GM21619 (cell line): ENCODE data around the gene MAPK8IP3.

Source experiments
- ATAC-seq: cut with Tn5 transposase; IDR thresholded peaks from one replicate; pipeline ENCODE4 v1.9.1; 2021; ENCODE audit not compliant: unreplicated experiment

MAPK8IP3 gene

DNA sequence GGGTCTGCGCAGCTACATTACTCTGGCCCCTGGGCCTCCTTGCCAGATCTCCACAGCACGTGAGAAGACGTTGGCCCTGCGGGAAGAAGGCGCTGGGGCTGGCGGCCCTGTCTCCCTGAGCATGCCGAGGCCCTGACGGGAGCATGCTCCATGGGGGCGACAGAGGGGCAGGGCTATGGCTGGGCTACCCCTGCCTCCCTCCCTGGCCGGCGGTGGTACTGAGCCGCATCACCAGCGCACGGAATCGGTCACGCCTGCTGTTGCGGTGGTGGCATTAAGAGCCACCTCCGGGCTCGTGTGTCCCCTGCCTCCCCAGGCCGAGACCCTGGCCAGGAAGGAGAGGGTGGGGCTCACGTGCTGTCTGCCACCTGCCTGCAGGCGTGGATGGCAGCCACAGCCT lies 28.1 kb downstream of the MAPK8IP3 start:
- ATAC-seq: no peak

DNA sequence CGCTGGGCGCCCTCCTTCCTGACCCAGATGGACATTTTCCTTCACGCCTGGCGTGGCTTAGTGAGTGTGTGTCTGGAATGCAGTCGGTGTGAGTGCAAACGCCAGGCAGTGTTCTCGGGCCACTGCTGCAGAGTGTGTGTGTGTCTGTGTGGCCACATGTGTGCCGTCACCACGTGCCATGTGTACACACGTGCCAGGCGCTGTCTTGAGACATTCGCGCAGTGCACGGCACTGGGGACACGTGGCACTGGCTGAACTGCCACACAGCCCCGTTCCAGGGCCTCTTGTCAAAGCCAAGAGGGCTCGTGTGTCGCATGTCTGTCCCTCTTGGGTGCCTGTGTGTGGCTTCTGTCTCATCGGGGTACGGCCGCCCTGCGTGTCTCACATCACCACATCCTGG lies 28.8 kb downstream of the MAPK8IP3 start:
- ATAC-seq: no peak

- no peak for ATAC-seq
Measured at GRCh38 chr16:1740234-1740633, 34.2 kb downstream of the MAPK8IP3 start.

GRCh38 chr16:1740781-1741490 lies 34.9 kb downstream of the MAPK8IP3 start:
- ATAC-seq: no peak

DNA sequence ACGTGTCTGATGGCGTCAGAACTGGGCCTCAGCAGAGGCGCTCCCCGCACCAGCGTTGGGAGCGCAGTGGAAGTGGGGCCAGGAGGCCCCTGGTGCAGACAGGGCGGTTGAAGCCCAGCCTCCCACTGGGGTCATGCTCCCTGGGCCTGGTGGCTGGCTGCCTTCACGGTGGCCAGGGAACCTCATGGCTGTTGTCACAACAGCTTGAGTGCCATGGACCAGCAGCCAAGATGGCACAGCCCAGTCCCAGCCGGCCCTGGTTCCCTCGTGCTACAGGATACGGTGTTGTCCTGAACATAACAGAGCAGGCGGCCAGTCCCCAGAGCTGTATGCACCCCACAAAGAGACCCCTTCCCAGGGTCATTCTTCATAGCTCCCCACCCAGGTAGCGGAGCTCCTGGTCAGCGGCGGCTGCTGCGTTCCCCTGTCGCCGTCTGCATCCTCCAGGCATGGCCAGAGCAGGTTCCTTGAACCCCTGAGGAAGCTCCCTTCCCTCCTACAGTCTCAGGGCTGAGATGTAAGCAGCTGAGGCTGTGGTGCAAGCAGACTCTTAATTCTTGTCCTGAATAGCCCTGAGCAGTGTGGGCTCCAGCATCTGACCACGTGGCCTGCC lies 35.7 kb downstream of the MAPK8IP3 start:
- no peak for ATAC-seq

DNA sequence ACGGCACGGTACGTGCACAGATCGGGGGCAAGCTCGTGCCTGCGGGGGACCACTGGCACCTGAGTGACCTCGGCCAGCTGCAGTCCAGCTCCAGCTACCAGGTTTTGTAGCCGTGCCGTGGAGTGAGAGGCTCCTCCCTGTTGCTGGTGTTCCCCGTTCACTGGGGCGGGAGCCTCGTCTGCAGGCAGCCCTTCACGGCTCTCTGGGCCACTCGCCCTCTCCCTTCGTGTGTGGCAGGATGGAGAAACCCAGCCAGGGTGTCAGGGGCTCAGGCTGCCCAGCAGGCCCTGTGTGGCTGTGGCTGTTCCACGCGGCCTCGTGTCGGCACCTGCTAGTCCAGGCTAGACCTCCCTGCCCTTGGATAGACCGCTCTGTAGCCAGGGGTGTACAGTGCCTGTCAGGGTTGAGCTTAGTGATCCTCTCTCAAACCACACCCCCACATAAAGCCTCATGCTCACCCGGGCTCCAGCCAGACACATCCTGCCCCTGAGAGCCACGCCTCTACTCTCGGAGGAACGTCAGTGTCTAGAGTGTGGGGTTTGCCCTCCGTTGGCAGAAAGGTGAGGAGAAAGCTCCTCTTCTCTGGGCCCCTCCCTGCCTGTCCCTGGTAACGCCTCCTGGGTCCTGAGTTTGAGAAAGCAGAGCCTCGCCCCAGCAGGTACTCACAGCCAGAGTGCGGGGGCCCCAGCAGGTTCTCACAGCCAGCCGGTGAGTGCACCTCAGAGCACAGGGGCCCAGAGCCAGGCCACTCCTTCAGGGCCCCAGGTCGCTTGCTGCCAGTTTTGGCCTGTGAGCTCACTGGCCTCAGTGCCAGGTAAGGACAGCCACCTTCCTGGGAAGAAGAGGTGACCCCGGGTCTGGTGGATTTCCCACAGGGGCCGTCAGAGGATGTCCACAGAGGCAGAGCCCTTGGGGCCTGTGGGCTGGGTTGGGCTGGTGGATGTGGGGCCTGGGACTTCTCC lies 37.7 kb downstream of the MAPK8IP3 start:
- ATAC-seq: no peak

- no peak for ATAC-seq
Measured at GRCh38 chr16:1744338-1744840, 38.4 kb downstream of the MAPK8IP3 start.

DNA sequence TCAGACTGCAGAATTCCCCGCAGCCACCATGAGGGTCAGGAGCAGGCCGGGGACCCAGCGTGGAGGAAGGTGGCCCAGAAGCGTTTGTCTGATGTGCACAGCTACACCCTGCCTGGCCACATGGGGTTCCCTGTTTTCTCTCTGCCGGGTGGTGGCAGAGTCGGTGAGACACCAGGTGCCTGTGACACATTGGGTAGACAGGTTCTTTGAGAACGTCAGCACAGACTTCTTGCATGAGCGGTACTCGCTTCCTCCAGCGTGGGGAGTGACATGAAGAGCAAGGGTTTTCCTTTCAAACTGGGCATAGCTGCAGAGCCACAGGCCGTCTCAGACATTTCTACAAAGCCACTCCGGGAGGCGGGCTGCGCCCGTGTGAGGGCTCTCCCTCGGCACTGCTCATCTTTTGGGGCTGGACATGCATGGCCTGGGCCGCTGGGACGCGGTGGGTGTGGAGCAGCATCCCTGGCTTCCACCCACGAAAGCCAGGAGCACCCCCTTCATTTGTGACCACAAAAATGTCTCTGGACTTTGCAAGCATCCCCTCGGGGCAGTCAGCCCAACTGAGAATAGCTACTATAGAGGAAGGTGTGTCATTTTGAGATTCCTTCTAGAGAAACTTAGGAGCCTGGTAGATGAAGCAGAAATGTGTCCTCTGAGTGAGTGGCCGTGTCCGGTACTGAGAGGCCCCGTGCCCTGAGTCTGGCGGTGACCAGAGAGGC lies 39.3 kb downstream of the MAPK8IP3 start:
- ATAC-seq: no peak

- ATAC-seq: no peak
Measured at GRCh38 chr16:1745900-1746692, 40.1 kb downstream of the MAPK8IP3 start.

- ATAC-seq: no peak
Measured at GRCh38 chr16:1746693-1747195, 40.7 kb downstream of the MAPK8IP3 start.

DNA sequence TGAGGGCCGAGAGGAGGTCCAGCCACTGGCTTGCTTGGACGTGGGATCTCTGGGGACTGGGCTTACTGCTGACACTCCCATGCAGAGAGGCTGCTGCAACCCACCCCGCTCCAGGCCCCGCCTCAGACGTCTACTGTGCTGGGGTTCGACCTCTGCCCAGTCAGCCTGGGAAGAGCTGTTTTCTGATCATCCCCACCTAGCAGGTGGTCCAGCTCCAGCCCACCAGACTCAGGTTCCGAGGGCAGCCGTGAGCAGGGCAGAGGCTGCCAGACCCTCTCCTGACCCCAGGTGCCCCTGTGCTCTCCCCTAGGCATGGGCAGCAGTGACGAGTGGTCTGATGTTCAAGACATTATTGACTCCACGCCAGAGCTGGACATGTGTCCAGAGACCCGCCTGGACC lies 41.9 kb downstream of the MAPK8IP3 start:
- no peak for ATAC-seq

GRCh38 chr16:1749152-1750117 lies 43.4 kb downstream of the MAPK8IP3 start:
- ATAC-seq: no peak

- ATAC-seq: no peak
Measured at GRCh38 chr16:1751946-1752345, 46.0 kb downstream of the MAPK8IP3 start.

GRCh38 chr16:1752853-1753252 lies 46.9 kb downstream of the MAPK8IP3 start:
- ATAC-seq: no peak

- ATAC-seq: no peak
Measured at GRCh38 chr16:1754204-1754603, 48.2 kb downstream of the MAPK8IP3 start.

GRCh38 chr16:1757714-1758461 lies 51.9 kb downstream of the MAPK8IP3 start:
- ATAC-seq: no peak

DNA sequence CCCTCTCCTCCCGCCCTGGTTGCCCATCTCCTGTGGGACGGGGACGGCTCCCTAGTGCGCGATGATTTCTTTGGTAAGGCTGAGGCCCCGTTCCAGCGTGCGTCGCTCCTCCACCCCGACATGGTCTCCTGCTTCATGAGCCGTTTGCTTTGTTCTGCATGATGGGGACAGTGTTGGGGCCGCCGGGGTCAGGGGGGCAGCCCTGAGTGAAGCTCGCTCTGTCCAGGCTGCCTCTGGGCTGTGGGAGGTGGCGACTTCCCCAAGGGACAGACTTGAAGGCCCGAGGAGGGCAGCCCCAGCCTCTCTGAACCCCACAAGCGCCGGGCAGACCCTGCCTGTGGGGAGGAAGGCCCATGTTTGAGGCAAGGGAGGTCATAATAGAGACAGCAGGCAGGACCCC lies 52.9 kb downstream of the MAPK8IP3 start:
- ATAC-seq: no peak

- ATAC-seq: no peak
Measured at GRCh38 chr16:1759511-1759910, 53.5 kb downstream of the MAPK8IP3 start.
